Measurements from ENCODE around the gene USE1.
A peak's percentile ranks its signal among the peaks of the same experiment; 100 is the strongest.
"Not testable (repeated sequence)": the region's sequence is repeated elsewhere in the genome, so short reads cannot be mapped to it uniquely, and the experiment has no call there.

USE1 gene, protein sequence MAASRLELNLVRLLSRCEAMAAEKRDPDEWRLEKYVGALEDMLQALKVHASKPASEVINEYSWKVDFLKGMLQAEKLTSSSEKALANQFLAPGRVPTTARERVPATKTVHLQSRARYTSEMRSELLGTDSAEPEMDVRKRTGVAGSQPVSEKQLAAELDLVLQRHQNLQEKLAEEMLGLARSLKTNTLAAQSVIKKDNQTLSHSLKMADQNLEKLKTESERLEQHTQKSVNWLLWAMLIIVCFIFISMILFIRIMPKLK

DNA sequence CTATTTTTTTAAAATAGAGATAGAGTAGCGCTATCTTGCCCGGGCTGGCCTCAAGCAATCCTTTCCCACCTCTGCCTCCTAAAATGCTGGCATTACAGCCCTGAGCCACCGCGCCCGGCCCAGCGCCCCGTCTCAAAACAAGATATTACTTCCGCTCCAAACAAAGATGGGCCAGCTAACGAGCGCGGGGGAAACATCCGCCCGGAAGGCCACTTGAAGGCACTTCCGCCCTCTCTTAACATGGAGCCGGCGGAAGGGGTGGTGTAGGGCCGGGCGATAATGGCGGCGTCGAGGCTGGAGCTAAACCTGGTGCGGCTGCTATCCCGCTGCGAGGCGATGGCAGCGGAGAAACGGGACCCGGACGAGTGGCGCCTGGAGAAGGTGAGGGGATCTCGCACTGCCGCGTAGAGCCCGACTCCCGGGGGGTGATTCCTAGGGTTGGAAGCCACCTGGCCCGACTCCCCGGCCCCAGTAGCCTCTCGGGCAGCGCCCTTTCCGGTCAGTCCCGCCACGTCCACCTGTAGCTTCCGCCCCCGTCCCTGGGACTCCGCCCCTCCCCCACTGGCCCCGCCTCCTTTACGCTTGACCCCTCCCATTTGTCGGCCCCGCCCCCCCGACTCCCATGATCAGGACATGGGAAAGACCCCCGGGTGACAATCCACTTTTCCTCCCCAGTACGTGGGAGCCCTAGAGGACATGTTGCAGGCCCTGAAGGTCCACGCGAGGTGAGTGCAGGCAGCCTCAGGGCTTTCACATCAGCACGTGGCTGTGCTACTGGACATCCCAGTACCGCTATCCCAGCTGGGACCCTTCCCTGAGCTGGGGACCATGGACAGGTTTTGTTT, at the start of gene USE1:
TSS of gene USE1 (plus strand) at position 231 of the 845 bp plus-strand sequence. CDS start at position 280, 49 bp downstream.
- peak; percentile 88 for DNase-seq

- DNase-seq, result no peak
Measured at GRCh38 chr19:17165715-17166114, 49.4 kb upstream of the USE1 start.

GRCh38 chr19:17170538-17171297, 44.4 kb upstream of the USE1 start:
- DNase-seq, result no peak

- no peak for DNase-seq
Measured at GRCh38 chr19:17171874-17172273, 43.3 kb upstream of the USE1 start.

GRCh38 chr19:17172624-17173345, 42.4 kb upstream of the USE1 start:
- no peak for DNase-seq

- no peak for DNase-seq
Measured at GRCh38 chr19:17178291-17178690, 36.9 kb upstream of the USE1 start.

DNA sequence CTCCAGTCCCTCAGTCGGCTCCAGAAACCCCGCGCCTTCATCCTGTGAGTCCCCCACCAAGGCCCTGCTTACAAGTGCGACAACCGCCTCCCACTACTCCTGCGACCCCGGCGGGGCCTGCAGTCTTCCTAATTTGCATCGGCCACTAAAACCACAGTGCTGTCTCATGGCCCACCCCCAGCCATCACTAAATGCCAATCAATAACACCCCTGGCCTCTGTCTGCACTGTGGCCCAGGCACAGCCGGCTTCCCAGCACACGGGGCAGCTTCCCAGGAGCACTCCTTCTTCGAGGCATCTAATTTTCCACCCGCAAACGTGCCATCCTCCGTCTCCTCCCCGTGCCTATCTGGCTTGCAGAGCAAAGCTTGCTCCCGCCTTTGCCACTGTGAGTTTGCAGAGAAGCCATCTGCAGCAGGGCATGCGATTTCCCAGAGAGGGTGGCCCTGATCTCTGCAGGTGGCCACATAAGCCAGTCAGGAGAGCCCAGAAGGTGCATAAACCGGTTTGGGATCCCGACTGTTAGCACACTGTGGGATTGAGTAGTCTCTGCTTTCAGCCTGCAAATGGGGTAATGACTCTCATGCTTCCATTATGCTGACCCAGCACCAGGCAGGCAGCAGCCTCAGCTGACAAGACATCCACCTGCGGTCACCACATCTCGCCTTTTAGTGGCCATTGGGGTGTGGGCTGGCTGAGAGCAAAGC, 34.0 kb upstream of the USE1 start:
- DNase-seq, result no peak

- DNase-seq, result peak; percentile 45
Measured at GRCh38 chr19:17183271-17183761, 31.8 kb upstream of the USE1 start.

- peak; percentile 43 for DNase-seq
Measured at GRCh38 chr19:17183858-17184321, 31.3 kb upstream of the USE1 start.

DNA sequence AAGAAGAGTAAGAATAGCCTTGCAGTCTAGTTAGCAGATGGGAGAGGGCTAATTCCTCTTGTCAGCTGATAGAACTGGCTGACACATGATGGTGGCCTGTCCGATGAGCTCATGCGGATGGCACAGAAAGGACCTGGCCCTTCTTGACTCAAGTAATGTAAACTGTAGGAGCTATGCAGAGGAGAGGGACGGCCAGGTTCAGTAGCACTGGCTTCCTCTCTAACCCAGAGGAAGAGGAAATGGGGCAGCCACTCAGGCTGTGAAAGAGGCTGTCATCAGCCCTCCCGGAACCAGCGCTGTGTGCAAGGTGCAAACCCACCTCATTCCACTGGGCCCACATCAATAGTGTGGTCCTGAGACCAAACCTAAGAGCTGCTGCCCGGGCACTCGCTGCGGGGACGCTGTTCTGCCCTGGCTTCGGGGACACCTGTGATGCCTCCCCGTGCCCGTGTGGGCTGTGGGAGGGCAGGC, 30.8 kb upstream of the USE1 start:
- peak; percentile 61 for DNase-seq

- no peak for DNase-seq
Measured at GRCh38 chr19:17185590-17185989, 29.6 kb upstream of the USE1 start.

GRCh38 chr19:17191736-17192135, 23.4 kb upstream of the USE1 start:
- not testable (repeated sequence) for DNase-seq

- DNase-seq, result no peak
Measured at GRCh38 chr19:17192751-17193150, 22.4 kb upstream of the USE1 start.

GRCh38 chr19:17194608-17195007, 20.5 kb upstream of the USE1 start:
- DNase-seq, result no peak

- DNase-seq, result no peak
Measured at GRCh38 chr19:17195106-17195505, 20.1 kb upstream of the USE1 start.

- DNase-seq, result no peak
Measured at GRCh38 chr19:17196610-17197009, 18.5 kb upstream of the USE1 start.

DNA sequence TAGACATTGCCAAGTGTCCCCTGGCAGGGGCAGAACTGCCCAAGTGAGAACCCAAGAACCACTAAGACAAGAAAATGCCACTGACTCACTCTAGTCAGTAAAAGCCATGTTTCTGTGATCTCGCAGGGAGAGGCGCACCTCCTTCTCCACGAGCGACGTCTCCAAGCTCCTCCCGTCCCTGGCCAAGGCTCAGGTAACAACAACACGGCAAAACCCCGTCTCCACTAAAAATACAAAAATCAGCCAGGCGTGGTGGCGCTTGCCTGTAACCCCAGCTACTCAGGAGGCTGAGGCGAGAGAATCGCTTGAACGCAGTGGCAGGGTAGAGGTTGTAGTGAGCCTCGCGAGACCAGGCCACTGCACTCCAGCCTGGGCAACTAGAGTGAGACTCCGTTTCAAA, 17.5 kb upstream of the USE1 start:
- DNase-seq, result no peak

- DNase-seq, result no peak
Measured at GRCh38 chr19:17200408-17201079, 14.6 kb upstream of the USE1 start.

GRCh38 chr19:17202249-17202648, 12.9 kb upstream of the USE1 start:
- DNase-seq, result peak; percentile 64

DNA sequence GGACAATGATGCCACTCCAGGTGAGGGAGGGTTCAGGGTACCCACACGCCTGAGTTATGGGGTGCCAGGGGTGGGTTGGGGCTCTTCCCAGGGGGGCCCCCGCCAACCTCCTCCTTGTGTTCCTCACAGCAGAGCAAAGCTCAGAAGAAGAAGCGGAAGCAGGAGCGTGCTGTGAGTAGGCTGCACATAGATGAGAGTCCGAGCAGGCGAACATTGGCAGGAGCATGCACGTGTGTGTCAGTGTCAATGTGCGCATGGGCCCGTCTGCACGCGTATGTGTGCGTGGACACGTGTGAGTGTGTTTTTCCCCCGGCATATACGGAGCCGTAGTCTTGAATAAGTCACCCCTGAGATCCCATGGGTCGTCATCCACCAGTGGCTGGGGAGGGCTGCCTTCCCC, 12.4 kb upstream of the USE1 start:
- DNase-seq, result no peak
